Measurements from ENCODE around the gene CLEC4E.
"Not testable (repeated sequence)": the region's sequence is repeated elsewhere in the genome, so short reads cannot be mapped to it uniquely, and the experiment has no call there.

CLEC4E gene, protein sequence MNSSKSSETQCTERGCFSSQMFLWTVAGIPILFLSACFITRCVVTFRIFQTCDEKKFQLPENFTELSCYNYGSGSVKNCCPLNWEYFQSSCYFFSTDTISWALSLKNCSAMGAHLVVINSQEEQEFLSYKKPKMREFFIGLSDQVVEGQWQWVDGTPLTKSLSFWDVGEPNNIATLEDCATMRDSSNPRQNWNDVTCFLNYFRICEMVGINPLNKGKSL

DNA sequence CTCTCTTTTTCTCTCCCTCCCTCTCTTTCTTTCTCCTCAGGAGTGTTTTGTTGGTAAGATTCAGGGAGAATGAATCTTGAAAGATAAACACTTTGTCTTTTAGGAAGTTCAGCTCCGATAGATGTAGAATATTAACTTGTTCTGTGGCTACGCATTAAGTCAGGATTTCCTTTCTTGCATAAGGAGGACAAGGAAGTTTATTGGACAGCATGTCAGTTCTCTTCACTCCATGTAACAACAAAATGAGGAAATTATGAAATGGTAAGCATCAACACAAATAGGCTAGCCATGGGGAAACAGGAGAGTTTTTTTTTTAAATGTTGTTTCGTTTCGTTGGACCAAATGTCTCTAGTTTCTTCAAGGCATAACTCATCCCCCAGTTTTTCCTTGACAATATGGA is at the start of gene CLEC4E:
Gene CLEC4E, minus strand, starts transcription at position 75 of the 400 bp plus-strand sequence. CDS start 108 bp downstream, outside the sequence.
- H3K4me1 ChIP-seq (ENCODE audit: insufficient read depth, insufficient read length); H3K27me3 ChIP-seq (ENCODE audit: insufficient read depth, insufficient read length); H3K4me3 ChIP-seq (ENCODE audit: insufficient read length, low read depth); DNase-seq (ENCODE audit: low read depth, low spot score); H3K9ac ChIP-seq (ENCODE audit: insufficient read length, low read depth); H3K36me3 ChIP-seq (ENCODE audit: insufficient read depth, insufficient read length, low read length): not testable (repeated sequence)
- peaks cover 12% of the 10 kb centered on the region; the same call in 1 of the 2 replicates for H3K9me3 ChIP-seq (ENCODE audit: insufficient read depth, low read length)

DNA sequence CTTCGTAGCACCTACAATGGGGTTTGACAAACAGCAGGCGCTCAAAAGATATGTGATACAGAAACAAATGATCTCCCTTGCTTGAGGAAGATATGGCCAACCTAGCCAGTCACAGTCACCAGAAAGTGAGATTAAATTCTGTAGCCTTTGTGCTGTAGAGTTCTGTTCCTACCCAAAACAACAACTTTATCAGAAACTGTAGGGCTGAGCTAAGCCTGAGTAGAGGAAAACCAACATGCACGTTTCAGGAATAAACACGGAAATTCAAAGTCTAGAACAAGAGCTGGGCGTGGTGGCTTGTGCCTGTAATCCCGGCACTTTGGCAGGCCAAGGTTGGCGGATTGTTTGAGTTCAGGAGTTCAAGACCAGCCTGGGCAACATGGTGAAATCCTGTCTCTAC is 49.0 kb upstream of the CLEC4E start:
- Histone ChIP-seq H3K9ac (ENCODE audit: insufficient read length, low read depth) (no peak overlapping the region), H3K36me3 (ENCODE audit: insufficient read depth, insufficient read length, low read length) (no peaks in the 10 kb centered on the region), H3K9me3 (ENCODE audit: insufficient read depth, low read length) (no peaks in the 10 kb centered on the region), H3K27me3 (ENCODE audit: insufficient read depth, insufficient read length) (no peaks in the 10 kb centered on the region), H3K4me3 (ENCODE audit: insufficient read length, low read depth) (no peak overlapping the region), H3K4me1 (ENCODE audit: insufficient read depth, insufficient read length) (no peaks in the 10 kb centered on the region)
- no peak for DNase-seq (ENCODE audit: low read depth, low spot score)
- no peak for TF ChIP-seq ZNF274 (IDR thresholded peaks at IDR 0.05; ENCODE audit: low read depth, low read length)
- no peak for TF ChIP-seq SUZ12 (IDR thresholded peaks at IDR 0.05; ENCODE audit: extremely low read depth, insufficient read depth, insufficient read length)

DNA sequence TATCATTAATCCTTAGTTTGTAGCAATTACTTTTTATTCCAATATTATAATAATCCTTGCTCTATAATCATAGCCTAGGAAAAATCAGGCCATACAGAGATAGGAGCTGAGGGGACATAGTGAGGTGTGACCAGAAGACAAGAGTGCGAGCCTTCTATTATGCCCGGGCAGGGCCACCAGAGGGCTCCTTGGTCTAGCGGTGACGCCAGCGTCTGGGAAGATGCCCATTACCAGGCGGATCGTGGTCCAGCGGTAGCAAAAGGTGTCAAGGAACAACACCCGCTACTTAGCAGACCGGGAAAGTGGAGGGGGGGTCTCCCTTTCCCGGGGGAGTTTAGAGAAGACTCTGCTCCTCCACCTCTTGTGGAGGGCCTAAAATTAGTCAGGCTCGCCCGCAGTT is 43.8 kb upstream of the CLEC4E start:
- H3K27me3 ChIP-seq (ENCODE audit: insufficient read depth, insufficient read length); DNase-seq (ENCODE audit: low read depth, low spot score); H3K9me3 ChIP-seq (ENCODE audit: insufficient read depth, low read length); H3K9ac ChIP-seq (ENCODE audit: insufficient read length, low read depth); H3K4me1 ChIP-seq (ENCODE audit: insufficient read depth, insufficient read length); H3K36me3 ChIP-seq (ENCODE audit: insufficient read depth, insufficient read length, low read length); H3K4me3 ChIP-seq (ENCODE audit: insufficient read length, low read depth): not testable (repeated sequence)

DNA sequence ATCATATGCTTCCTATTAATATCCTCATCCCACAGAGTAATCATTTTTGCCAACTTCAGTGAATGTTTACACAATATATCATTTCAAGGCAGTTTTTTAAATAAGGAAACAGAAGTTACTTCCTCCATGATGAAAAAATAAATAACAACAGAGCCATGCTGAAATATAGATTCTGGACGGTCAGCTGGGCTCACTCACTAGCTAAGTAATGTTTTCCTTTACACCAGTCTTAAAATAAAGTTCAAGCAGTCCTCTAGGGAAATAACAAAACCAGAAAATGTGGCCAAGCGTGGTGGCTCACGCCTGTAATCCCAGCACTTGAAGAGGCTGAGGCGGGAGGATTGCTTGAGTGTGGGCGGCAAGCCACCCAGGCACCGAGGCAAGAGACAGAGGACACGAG is 43.3 kb upstream of the CLEC4E start:
- Histone ChIP-seq H3K4me1 (ENCODE audit: insufficient read depth, insufficient read length) (peaks cover 2% of the 10 kb centered on the region), H3K9ac (ENCODE audit: insufficient read length, low read depth) (no peak overlapping the region), H3K36me3 (ENCODE audit: insufficient read depth, insufficient read length, low read length) (no peaks in the 10 kb centered on the region), H3K27me3 (ENCODE audit: insufficient read depth, insufficient read length) (no peaks in the 10 kb centered on the region), H3K4me3 (ENCODE audit: insufficient read length, low read depth) (no peak overlapping the region), H3K9me3 (ENCODE audit: insufficient read depth, low read length) (no peaks in the 10 kb centered on the region)
- no peak for DNase-seq (ENCODE audit: low read depth, low spot score)
- TF ChIP-seq YY1 (IDR thresholded peaks at IDR 0.05; ENCODE audit: insufficient read depth, insufficient read length) = no peak
- TF ChIP-seq SUZ12 (IDR thresholded peaks at IDR 0.05; ENCODE audit: extremely low read depth, insufficient read depth, insufficient read length) = no peak
- TF ChIP-seq ZNF274 (IDR thresholded peaks at IDR 0.05; ENCODE audit: low read depth, low read length) = no peak

DNA sequence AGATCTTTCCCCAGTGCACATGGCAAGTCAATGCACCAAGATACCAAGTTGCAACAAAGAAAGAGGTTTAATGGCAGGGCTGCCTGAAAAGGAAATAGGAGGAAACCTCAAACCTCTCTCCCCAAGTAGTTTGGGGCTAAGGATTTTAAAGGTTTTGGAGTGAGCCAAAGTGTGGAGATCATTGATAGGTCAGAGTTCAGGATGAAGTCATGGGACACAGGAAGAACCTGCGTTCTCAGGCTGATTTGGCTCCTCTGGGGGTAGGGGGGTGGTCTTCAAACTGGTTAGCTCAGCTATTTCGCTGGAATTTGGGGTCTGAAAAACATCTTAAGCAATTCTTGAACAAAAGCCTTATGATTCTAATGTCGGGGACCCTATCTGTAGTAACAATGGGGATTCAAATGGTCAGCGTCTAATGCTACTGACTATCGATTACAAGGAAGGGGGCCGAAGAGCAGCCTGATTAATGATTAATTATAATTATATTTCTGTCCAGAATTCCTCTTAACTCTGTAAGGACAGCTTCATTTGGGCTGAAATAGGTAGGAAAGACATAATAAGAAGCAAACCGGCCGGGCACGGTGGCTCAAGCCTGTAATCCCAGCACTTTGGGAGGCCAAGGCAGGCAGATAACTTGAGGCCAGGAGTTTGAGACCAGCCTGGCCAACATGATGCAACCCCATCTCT is 40.5 kb upstream of the CLEC4E start:
- H3K9ac ChIP-seq (ENCODE audit: insufficient read length, low read depth) = no peak overlapping the region
- no peak for TF ChIP-seq ZNF274 (IDR thresholded peaks at IDR 0.05; ENCODE audit: low read depth, low read length)
- no peak for TF ChIP-seq YY1 (IDR thresholded peaks at IDR 0.05; ENCODE audit: insufficient read depth, insufficient read length)
- TF ChIP-seq SUZ12 (IDR thresholded peaks at IDR 0.05; ENCODE audit: extremely low read depth, insufficient read depth, insufficient read length) = no peak
- no peaks in the 10 kb centered on the region for H3K27me3 ChIP-seq (ENCODE audit: insufficient read depth, insufficient read length)
- peaks cover 2% of the 10 kb centered on the region for H3K4me1 ChIP-seq (ENCODE audit: insufficient read depth, insufficient read length)
- DNase-seq (ENCODE audit: low read depth, low spot score) = no peak
- no peak overlapping the region for H3K4me3 ChIP-seq (ENCODE audit: insufficient read length, low read depth)
- H3K9me3 ChIP-seq (ENCODE audit: insufficient read depth, low read length) = no peaks in the 10 kb centered on the region
- no peaks in the 10 kb centered on the region for H3K36me3 ChIP-seq (ENCODE audit: insufficient read depth, insufficient read length, low read length)

DNA sequence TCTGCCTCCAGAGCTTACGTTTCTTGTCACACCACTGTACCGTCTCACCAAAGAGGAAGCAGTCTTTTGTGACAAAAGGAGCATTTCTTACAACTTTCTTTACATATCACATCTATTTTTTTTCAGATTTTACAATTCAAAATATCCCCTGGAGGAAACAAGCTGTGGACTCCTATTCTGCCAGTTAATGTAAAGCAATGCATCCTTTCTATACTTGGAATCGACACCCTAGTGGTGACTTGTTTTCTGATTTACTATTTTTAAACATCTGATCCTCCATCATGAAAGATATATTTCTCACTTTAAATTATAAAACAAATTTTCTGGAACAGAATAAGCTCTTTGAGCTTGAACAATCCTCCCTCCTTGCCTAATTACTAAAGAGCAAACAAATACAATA is 37.2 kb upstream of the CLEC4E start:
- Histone ChIP-seq H3K36me3 (ENCODE audit: insufficient read depth, insufficient read length, low read length) (no peaks in the 10 kb centered on the region), H3K9ac (ENCODE audit: insufficient read length, low read depth) (no peak overlapping the region), H3K4me3 (ENCODE audit: insufficient read length, low read depth) (no peak overlapping the region), H3K4me1 (ENCODE audit: insufficient read depth, insufficient read length) (peaks cover 2% of the 10 kb centered on the region), H3K9me3 (ENCODE audit: insufficient read depth, low read length) (no peaks in the 10 kb centered on the region), H3K27me3 (ENCODE audit: insufficient read depth, insufficient read length) (no peaks in the 10 kb centered on the region)
- DNase-seq (ENCODE audit: low read depth, low spot score) = no peak
- TF ChIP-seq ZNF274 (IDR thresholded peaks at IDR 0.05; ENCODE audit: low read depth, low read length) (no peak), SUZ12 (IDR thresholded peaks at IDR 0.05; ENCODE audit: extremely low read depth, insufficient read depth, insufficient read length) (no peak), YY1 (IDR thresholded peaks at IDR 0.05; ENCODE audit: insufficient read depth, insufficient read length) (no peak)

DNA sequence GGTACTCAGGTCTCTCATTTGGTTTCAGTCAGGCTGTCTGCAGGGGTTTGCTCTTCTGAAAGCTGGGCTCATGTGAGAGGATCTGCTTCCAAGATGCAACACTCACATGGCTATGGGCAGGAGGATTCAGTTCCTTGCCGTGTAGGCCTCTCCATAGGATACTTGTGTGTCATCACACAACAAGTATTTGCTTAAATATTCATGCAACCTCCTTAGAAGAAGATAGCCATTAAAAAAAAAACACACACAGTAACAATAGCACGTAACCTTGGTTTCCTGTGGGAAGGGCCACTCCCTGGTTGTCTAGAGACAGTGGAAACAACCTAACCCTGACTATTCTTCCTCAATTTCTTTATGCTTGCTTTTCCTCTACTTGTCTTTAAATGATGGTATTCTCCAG is 31.8 kb upstream of the CLEC4E start:
- Histone ChIP-seq H3K27me3 (ENCODE audit: insufficient read depth, insufficient read length) (no peaks in the 10 kb centered on the region), H3K36me3 (ENCODE audit: insufficient read depth, insufficient read length, low read length) (no peaks in the 10 kb centered on the region), H3K4me1 (ENCODE audit: insufficient read depth, insufficient read length) (peaks cover 3% of the 10 kb centered on the region), H3K9ac (ENCODE audit: insufficient read length, low read depth) (no peak overlapping the region), H3K9me3 (ENCODE audit: insufficient read depth, low read length) (peaks cover 10% of the 10 kb centered on the region; the same call in 1 of the 2 replicates), H3K4me3 (ENCODE audit: insufficient read length, low read depth) (no peak overlapping the region)
- TF ChIP-seq SUZ12 (IDR thresholded peaks at IDR 0.05; ENCODE audit: extremely low read depth, insufficient read depth, insufficient read length) = no peak
- TF ChIP-seq YY1 (IDR thresholded peaks at IDR 0.05; ENCODE audit: insufficient read depth, insufficient read length) = no peak
- no peak for TF ChIP-seq ZNF274 (IDR thresholded peaks at IDR 0.05; ENCODE audit: low read depth, low read length)
- no peak for DNase-seq (ENCODE audit: low read depth, low spot score)

Data from NT2/D1 (cell line).